IMR-90 (cell line): ENCODE data around the gene GJC1. TPM values are rescaled to one million over a fixed set of nuclear protein-coding genes. Genes with fewer than 3 reads are reported as not detected.

Source experiments
- ATAC-seq: fragments of 200-7000 bp; cut with Tn5 transposase; 2 replicates; pipeline ENCODE4 v1.9.1; 2020; ENCODE audit warnings: low read depth, mild to moderate bottlenecking, moderate library complexity
- BruUV-seq: library from RNA; stranded (reverse); fragments of 400-500 nt; replicated peaks from 2 replicates; lab custom pipeline; 2021; lab: Mats Ljungman, UMichigan
- CTCF ChIA-PET: fragments of 300-600 bp; formaldehyde crosslinking; extraction: SDS; loops from one replicate; lab custom pipeline; 2021; ENCODE audit warnings: antibody characterized with exemption; lab: Yijun Ruan, JAX
- POLR2A ChIA-PET: fragments of 300-600 bp; sonication (Branson Sonifier 250); formaldehyde crosslinking; loops from one replicate; lab custom pipeline; 2022; ENCODE audit warnings: antibody characterized with exemption; ENCODE audit not compliant: unreplicated experiment; lab: Charles Lee
- DNase-seq: peaks from one replicate; pipeline ENCODE4 v3.0.0; 2013
- H2AFZ ChIP-seq: replicated peaks from 2 replicates; pipeline ENCODE3; 2013; ENCODE audit warnings: low read length, mild to moderate bottlenecking; ENCODE audit not compliant: poor library complexity
- H2AK5ac ChIP-seq: 2 replicates; pipeline ENCODE4 v1.6.1; 2013; ENCODE audit warnings: low read depth, low read length, inconsistent platforms
- H2AK9ac ChIP-seq: replicated peaks from 2 replicates; pipeline ENCODE3; 2013; ENCODE audit warnings: mild to moderate bottlenecking, low read depth, low read length, moderate library complexity; ENCODE audit not compliant: poor library complexity
- H2BK120ac ChIP-seq: 2 replicates; pipeline ENCODE4 v1.6.1; 2013; ENCODE audit warnings: low read depth, low read length, inconsistent platforms
- H2BK15ac ChIP-seq: 3 replicates; pipeline ENCODE4 v1.6.1; 2013; ENCODE audit warnings: low read depth, low read length, inconsistent platforms
- H2BK20ac ChIP-seq: 2 replicates; pipeline ENCODE4 v1.6.1; 2013; ENCODE audit warnings: low read depth, mild to moderate bottlenecking, inconsistent platforms, low read length, moderate library complexity
- H2BK5ac ChIP-seq: 2 replicates; pipeline ENCODE4 v1.6.1; 2013; ENCODE audit warnings: mild to moderate bottlenecking, low read depth, low read length, inconsistent platforms; ENCODE audit not compliant: poor library complexity, severe bottlenecking
- H3K14ac ChIP-seq: replicated peaks from 2 replicates; pipeline ENCODE4 v1.6.1; 2013; ENCODE audit warnings: low read depth, low read length, inconsistent platforms
- H3K18ac ChIP-seq: 2 replicates; pipeline ENCODE4 v1.6.1; 2013; ENCODE audit warnings: low read depth, low read length, control low read depth
- H3K23ac ChIP-seq: 2 replicates; pipeline ENCODE4 v1.6.1; 2013; ENCODE audit warnings: low read depth, low read length, inconsistent platforms
- H3K27ac ChIP-seq: 2 replicates; pipeline ENCODE4 v1.5.1; 2013; ENCODE audit warnings: mild to moderate bottlenecking, control low read depth, low read length; ENCODE audit not compliant: insufficient read depth
- H3K27me3 ChIP-seq: 2 replicates; pipeline ENCODE4 v1.6.1; 2013; ENCODE audit warnings: low read length; ENCODE audit not compliant: control insufficient read depth, insufficient read depth
- H3K36me3 ChIP-seq: 2 replicates; pipeline ENCODE4 v1.6.1; 2013; ENCODE audit warnings: low read length, mixed read lengths; ENCODE audit not compliant: control insufficient read depth, insufficient read depth
- H3K4ac ChIP-seq: 2 replicates; pipeline ENCODE4 v1.6.1; 2013; ENCODE audit warnings: low read depth, low read length, inconsistent platforms
- H3K4me1 ChIP-seq: 2 replicates; pipeline ENCODE4 v1.6.1; 2013; ENCODE audit warnings: low read length, mixed read lengths; ENCODE audit not compliant: control insufficient read depth, insufficient read depth
- H3K4me2 ChIP-seq: 2 replicates; pipeline ENCODE4 v1.6.1; 2013; ENCODE audit warnings: low read depth, mild to moderate bottlenecking, control low read depth, low read length, moderate library complexity
- H3K4me3 ChIP-seq: 2 replicates; pipeline ENCODE4 v1.5.1; 2013; ENCODE audit warnings: low read depth, mild to moderate bottlenecking, control low read depth, low read length, moderate library complexity; ENCODE audit not compliant: insufficient read depth
- H3K56ac ChIP-seq: 2 replicates; pipeline ENCODE4 v1.6.1; 2013; ENCODE audit warnings: low read length, inconsistent platforms; ENCODE audit not compliant: insufficient read depth; ENCODE audit errors: extremely low read depth
- H3K79me1 ChIP-seq, 2 experiments: 2 replicates each; pipeline ENCODE4 v1.6.1; 2013; ENCODE audit warnings: low read length in 2 of 2, inconsistent platforms in 1 of 2, low read depth in 1 of 2
- H3K9ac ChIP-seq: 2 replicates; pipeline ENCODE4 v1.6.1; 2013; ENCODE audit warnings: low read depth, low read length, control low read depth
- H3K9me1 ChIP-seq: 2 replicates; pipeline ENCODE4 v1.6.1; 2013; ENCODE audit warnings: low read length, inconsistent platforms; ENCODE audit not compliant: insufficient read depth
- H3K9me3 ChIP-seq: 2 replicates; pipeline ENCODE4 v1.6.1; 2013; ENCODE audit warnings: low read length; ENCODE audit not compliant: control insufficient read depth, insufficient read depth
- H4K20me1 ChIP-seq: 2 replicates; pipeline ENCODE4 v1.6.1; 2013; ENCODE audit warnings: low read length, inconsistent platforms; ENCODE audit not compliant: insufficient read depth
- H4K5ac ChIP-seq: 2 replicates; pipeline ENCODE4 v1.6.1; 2013; ENCODE audit warnings: mild to moderate bottlenecking, low read depth, low read length, control low read depth
- H4K8ac ChIP-seq, 2 experiments: 2 replicates each; pipeline ENCODE4 v1.6.1; 2013; ENCODE audit warnings: low read depth in 2 of 2, low read length in 2 of 2, control low read depth in 1 of 2, inconsistent platforms in 1 of 2
- H4K91ac ChIP-seq: 2 replicates; pipeline ENCODE4 v1.6.1; 2013; ENCODE audit warnings: low read depth, low read length, inconsistent platforms; ENCODE audit not compliant: insufficient read depth
- CEBPB ChIP-seq: IDR thresholded peaks from 2 replicates; pipeline ENCODE4 v1.6.1; 2012; ENCODE audit warnings: low read depth, low read length, improper control_type of control experiment
- CHD1 ChIP-seq: IDR thresholded peaks from 2 replicates; pipeline ENCODE4 v1.6.1; 2012; ENCODE audit warnings: low read depth, low read length, improper control_type of control experiment
- CTCF ChIP-seq: conservative IDR thresholded peaks from 2 replicates; pipeline ENCODE4 v1.5.1; 2012; ENCODE audit warnings: mild to moderate bottlenecking, low read depth, low read length, improper control_type of control experiment
- ELK1 ChIP-seq: fragments of 150-350 bp; IDR thresholded peaks from 2 replicates; pipeline ENCODE4 v1.6.1; 2016; ENCODE audit warnings: low read depth, mild to moderate bottlenecking, low read length, moderate library complexity, borderline replicate concordance
- FOS ChIP-seq: fragments of 150-350 bp; IDR thresholded peaks from 2 replicates; pipeline ENCODE4 v1.6.1; 2016; ENCODE audit warnings: low read depth, low read length
- MAZ ChIP-seq: IDR thresholded peaks from 2 replicates; pipeline ENCODE4 v1.6.1; 2012; ENCODE audit warnings: low read depth, mild to moderate bottlenecking, low read length, improper control_type of control experiment, moderate library complexity, borderline replicate concordance
- MXI1 ChIP-seq: IDR thresholded peaks from 2 replicates; pipeline ENCODE4 v1.6.1; 2012; ENCODE audit warnings: low read depth, mild to moderate bottlenecking, low read length, moderate library complexity, borderline replicate concordance
- NFE2L2 ChIP-seq: fragments of 150-350 bp; IDR thresholded peaks from 2 replicates; pipeline ENCODE4 v1.6.1; 2016; ENCODE audit warnings: low read depth, mild to moderate bottlenecking, low read length
- POLR2A ChIP-seq: IDR thresholded peaks from 2 replicates; pipeline ENCODE4 v1.6.1; 2012; ENCODE audit warnings: mild to moderate bottlenecking, low read depth, low read length
- RCOR1 ChIP-seq: IDR thresholded peaks from 2 replicates; pipeline ENCODE4 v1.6.1; 2012; ENCODE audit warnings: mild to moderate bottlenecking, low read length, improper control_type of control experiment; ENCODE audit not compliant: insufficient replicate concordance
- RFX5 ChIP-seq: IDR thresholded peaks from 2 replicates; pipeline ENCODE4 v1.8.0; 2012; ENCODE audit warnings: low read depth, mild to moderate bottlenecking, low read length, moderate library complexity
- USF2 ChIP-seq: fragments of 150-350 bp; IDR thresholded peaks from 2 replicates; pipeline ENCODE4 v1.6.1; 2017; ENCODE audit warnings: mild to moderate bottlenecking, antibody characterized with exemption, low read length, low read depth
- WGBS, 2 experiments: methylation state at CpG; one replicate each; pipeline versions ENCODE4 v1.1.5 to v1.1.7; 2013; ENCODE audit warnings: missing lambda C conversion rate in 2 of 2; ENCODE audit not compliant: insufficient read length in 1 of 2; ENCODE audit errors: extremely low coverage in 2 of 2; 5-methylcytosine and 5-hydroxymethylcytosine counted together
- dilution Hi-C: fragments of 300-500 bp; cut with HindIII; formaldehyde crosslinking; loops from one replicate; pipeline ENCODE4 v1.14.3; 2018; ENCODE audit warnings: low sequenced_read_pairs; ENCODE audit not compliant: unreplicated experiment
- in situ Hi-C: fragments of 300-500 bp; cut with MboI; formaldehyde crosslinking; loops from 3 replicates; pipeline ENCODE4 v1.14.3; 2019; ENCODE audit warnings: low sequenced_read_pairs, inconsistent platforms, mixed read lengths
- intact Hi-C: fragments of 100-400 bp; cut with micrococcal nuclease; formaldehyde crosslinking; loops from 2 replicates; pipeline ENCODE4 v1.10.0; 2022
- polyA plus RNA-seq, 3 experiments: library from polyadenylated mRNA; depleted of rRNA; stranded (reverse); fragments of >200 nt; gene quantifications; 2 replicates each; pipeline ENCODE4 v1.2.3, GENCODE V29; 2012; ENCODE audit warnings: low replicate concordance in 1 of 3
- total RNA-seq: library from RNA; depleted of rRNA; stranded (reverse); fragments of >200 nt; gene quantifications from 2 replicates; pipeline ENCODE4 v1.2.3, GENCODE V29; 2012

Gene GJC1
- total and polyA plus RNA-seq, 2 of the 4 experiments (the other 2 are of a cell fraction): 23.9 to 69.7 TPM

GRCh38 chr17:44754276-44754675 is 75.8 kb downstream of the GJC1 start:
- H2AK9ac ChIP-seq: no peak overlapping the region
- H4K5ac ChIP-seq: no peak overlapping the region
- H3K18ac ChIP-seq: no peak overlapping the region
- CTCF ChIA-PET: no interaction called here
- DNase-seq (no peak), ATAC-seq (no peak)
- H3K4me2 ChIP-seq: no peak overlapping the region
- H3K23ac ChIP-seq: no peak overlapping the region; the same call in 1 of the 2 replicates
- H3K36me3 ChIP-seq: 0 out of 2 replicates have a peak, but pooled peaks cover 2% of the 10 kb centered on the region
- H4K91ac ChIP-seq: no peak overlapping the region
- TF ChIP-seq CHD1: no peak
- TF ChIP-seq RCOR1: no peak
- no peak for TF ChIP-seq POLR2A
- TF ChIP-seq CEBPB: no peak
- TF ChIP-seq MAZ: no peak
- no peak for TF ChIP-seq RFX5
- no peak for TF ChIP-seq MXI1
- no peak for TF ChIP-seq FOS
- TF ChIP-seq ELK1: no peak
- no peak for TF ChIP-seq CTCF
- no peak for TF ChIP-seq NFE2L2
- no peak for TF ChIP-seq USF2
- H3K27me3 ChIP-seq: peaks cover 17% of the 10 kb centered on the region
- H3K4me1 ChIP-seq: peaks cover under 1% of the 10 kb centered on the region; the same call in 1 of the 2 replicates
- no peak overlapping the region for H3K4ac ChIP-seq
- BruUV-seq: no TSS peak
- no peak overlapping the region for H3K27ac ChIP-seq
- no peak overlapping the region for H2BK120ac ChIP-seq
- no peak overlapping the region for H2BK15ac ChIP-seq
- no peak overlapping the region for H3K14ac ChIP-seq
- H3K4me3 ChIP-seq: no peak overlapping the region
- in situ Hi-C loops (no loop called here), intact Hi-C loops (no loop called here), dilution Hi-C loops (no loop called here)
- H3K56ac ChIP-seq: no peak overlapping the region
- no CpG with 5 or more reads among the region's 7 CpGs for WGBS, 2 experiments
- no peak overlapping the region for H2AFZ ChIP-seq
- H4K8ac ChIP-seq: no peak overlapping the region
- POLR2A ChIA-PET: no interaction called here
- no peak overlapping the region for H2BK5ac ChIP-seq
- no peak overlapping the region for H2AK5ac ChIP-seq
- no peaks in the 10 kb centered on the region for H3K9me3 ChIP-seq
- H3K9ac ChIP-seq: no peak overlapping the region
- H2BK20ac ChIP-seq: no peak overlapping the region
- H3K79me1 ChIP-seq: no peaks in the 10 kb centered on the region
- no peaks in the 10 kb centered on the region; the same call in 1 of the 2 replicates for H4K20me1 ChIP-seq
- H3K9me1 ChIP-seq: 0 out of 2 replicates have a peak, but pooled peaks cover 6% of the 10 kb centered on the region
